GM19023 (cell line): ENCODE measurements around the gene URM1.

Experiments used
- ATAC-seq: cut with Tn5 transposase; IDR thresholded peaks from one replicate; pipeline ENCODE4 v1.9.1; 2021; ENCODE audit warnings: mild to moderate bottlenecking, moderate library complexity; ENCODE audit not compliant: unreplicated experiment

The URM1 gene

GRCh38 chr9:128384801-128385495 lies 13.8 kb downstream of the URM1 start:
- no peak for ATAC-seq

- ATAC-seq: no peak
Measured at GRCh38 chr9:128385496-128386460, 14.6 kb downstream of the URM1 start.

- no peak for ATAC-seq
Measured at GRCh38 chr9:128388150-128388549, 17.0 kb downstream of the URM1 start.

- no peak for ATAC-seq
Measured at GRCh38 chr9:128389395-128390149, 18.4 kb downstream of the URM1 start.

- no peak for ATAC-seq
Measured at GRCh38 chr9:128390150-128390812, 19.1 kb downstream of the URM1 start.

- ATAC-seq: no peak
Measured at GRCh38 chr9:128390813-128391711, 19.9 kb downstream of the URM1 start.

- no peak for ATAC-seq
Measured at GRCh38 chr9:128391956-128392301, 20.8 kb downstream of the URM1 start.

- no peak for ATAC-seq
Measured at GRCh38 chr9:128392302-128393144, 21.3 kb downstream of the URM1 start.

GRCh38 chr9:128393145-128393775 lies 22.1 kb downstream of the URM1 start:
- ATAC-seq: no peak

GRCh38 chr9:128393970-128394369 lies 22.8 kb downstream of the URM1 start:
- no peak for ATAC-seq

- ATAC-seq: no peak
Measured at GRCh38 chr9:128394379-128395168, 23.4 kb downstream of the URM1 start.

- ATAC-seq: no peak
Measured at GRCh38 chr9:128396970-128397613, 25.9 kb downstream of the URM1 start.

GRCh38 chr9:128397831-128398230 lies 26.7 kb downstream of the URM1 start:
- no peak for ATAC-seq

- no peak for ATAC-seq
Measured at GRCh38 chr9:128399861-128400260, 28.7 kb downstream of the URM1 start.

GRCh38 chr9:128404560-128404959 lies 33.4 kb downstream of the URM1 start:
- no peak for ATAC-seq

GRCh38 chr9:128405077-128405779 lies 34.1 kb downstream of the URM1 start:
- no peak for ATAC-seq

- ATAC-seq: no peak
Measured at GRCh38 chr9:128405780-128406171, 34.6 kb downstream of the URM1 start.
